AG09309 (cell line): ENCODE measurements around the gene DAGLA.

Experiments
- DNase-seq: peaks from one replicate; pipeline ENCODE4 v3.0.0-alpha.2; 2010; ENCODE audit warnings: low read depth
- H3K4me3 ChIP-seq: 2 replicates; pipeline ENCODE4 v1.5.1; 2011; ENCODE audit warnings: mild to moderate bottlenecking, low read depth, low read length, moderate library complexity; ENCODE audit not compliant: control insufficient read depth
- CTCF ChIP-seq: IDR thresholded peaks from 2 replicates; pipeline ENCODE4 v1.5.1; 2011; ENCODE audit warnings: mild to moderate bottlenecking, low read depth, low read length, inconsistent platforms; ENCODE audit not compliant: insufficient read depth, control insufficient read depth; ENCODE audit errors: missing control alignments

The DAGLA gene

DNA sequence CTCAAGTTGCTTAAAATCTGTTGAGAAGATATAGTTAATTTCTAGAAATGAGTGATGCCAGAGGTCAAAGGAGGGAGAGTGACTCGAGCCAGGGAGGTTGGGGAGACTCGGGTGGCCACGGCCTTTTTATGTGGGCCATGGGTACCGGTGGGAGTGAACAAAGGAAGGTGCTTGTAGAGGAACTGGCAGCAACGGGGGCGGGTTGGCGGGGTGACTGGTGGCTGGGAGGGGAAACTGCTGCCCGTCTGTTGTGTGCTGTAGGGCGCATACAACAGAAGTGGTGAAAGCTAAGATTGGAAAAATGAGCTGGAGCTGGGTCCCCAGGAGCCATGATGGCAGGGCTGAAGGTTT lies 5.4 kb downstream of the DAGLA start:
- no peak for TF ChIP-seq CTCF
- DNase-seq, result no peak
- no peak overlapping the region for H3K4me3 ChIP-seq

GRCh38 chr11:61686066-61686465 lies 5.9 kb downstream of the DAGLA start:
- DNase-seq, result no peak
- TF ChIP-seq CTCF, result no peak
- H3K4me3 ChIP-seq, result no peak overlapping the region

- DNase-seq, result no peak
- H3K4me3 ChIP-seq, result no peak overlapping the region
- TF ChIP-seq CTCF, result no peak
These were observed 6.3 kb downstream of the DAGLA start for GRCh38 chr11:61686469-61686868.

GRCh38 chr11:61687420-61687819 lies 7.2 kb downstream of the DAGLA start:
- H3K4me3 ChIP-seq, result no peak overlapping the region
- TF ChIP-seq CTCF, result no peak
- no peak for DNase-seq

DNA sequence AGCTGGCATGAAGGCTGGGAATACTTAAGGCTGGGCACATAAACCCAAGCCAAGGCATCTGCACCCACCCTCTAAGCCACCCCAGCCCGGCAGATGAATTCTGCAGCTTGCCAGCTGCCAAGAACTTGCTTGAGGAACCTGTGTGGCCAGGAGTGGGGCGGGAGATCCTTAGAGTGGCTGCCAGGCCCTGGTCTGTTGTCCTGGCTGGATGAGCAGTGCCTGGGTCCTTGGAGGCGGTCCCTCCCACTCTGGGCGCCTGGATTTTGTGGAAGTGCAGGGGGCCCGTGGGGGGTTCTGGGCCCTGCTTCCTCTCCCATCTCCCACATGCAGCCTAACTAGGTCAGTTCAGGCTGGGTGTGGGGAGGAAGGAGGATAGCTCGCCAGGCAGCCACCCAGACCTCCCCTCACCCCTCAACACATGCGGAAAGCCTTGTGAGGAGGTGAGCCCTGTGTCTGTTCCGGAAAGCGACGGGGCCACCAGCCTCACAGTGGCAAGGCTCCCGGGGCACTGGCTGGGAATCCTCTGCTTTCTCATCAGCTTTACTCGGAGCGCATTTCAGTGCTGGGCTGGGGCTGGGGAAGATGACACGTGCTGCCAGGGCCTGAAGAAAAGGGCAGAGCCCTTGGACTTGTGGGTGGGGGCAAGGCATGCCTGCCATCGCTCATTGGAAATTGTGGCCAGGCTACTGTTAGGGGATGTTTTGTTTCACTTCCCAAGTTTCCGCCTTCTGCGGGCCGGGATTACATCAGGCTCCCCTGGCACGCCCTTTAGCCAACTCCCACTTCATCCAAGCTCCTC lies 8.4 kb downstream of the DAGLA start:
- no peak for TF ChIP-seq CTCF
- peak; percentile 34 for DNase-seq
- no peak overlapping the region; the same call in 1 of the 2 replicates for H3K4me3 ChIP-seq

GRCh38 chr11:61689164-61689496 lies 8.9 kb downstream of the DAGLA start:
- no peak overlapping the region for H3K4me3 ChIP-seq
- no peak for TF ChIP-seq CTCF
- no peak for DNase-seq

DNA sequence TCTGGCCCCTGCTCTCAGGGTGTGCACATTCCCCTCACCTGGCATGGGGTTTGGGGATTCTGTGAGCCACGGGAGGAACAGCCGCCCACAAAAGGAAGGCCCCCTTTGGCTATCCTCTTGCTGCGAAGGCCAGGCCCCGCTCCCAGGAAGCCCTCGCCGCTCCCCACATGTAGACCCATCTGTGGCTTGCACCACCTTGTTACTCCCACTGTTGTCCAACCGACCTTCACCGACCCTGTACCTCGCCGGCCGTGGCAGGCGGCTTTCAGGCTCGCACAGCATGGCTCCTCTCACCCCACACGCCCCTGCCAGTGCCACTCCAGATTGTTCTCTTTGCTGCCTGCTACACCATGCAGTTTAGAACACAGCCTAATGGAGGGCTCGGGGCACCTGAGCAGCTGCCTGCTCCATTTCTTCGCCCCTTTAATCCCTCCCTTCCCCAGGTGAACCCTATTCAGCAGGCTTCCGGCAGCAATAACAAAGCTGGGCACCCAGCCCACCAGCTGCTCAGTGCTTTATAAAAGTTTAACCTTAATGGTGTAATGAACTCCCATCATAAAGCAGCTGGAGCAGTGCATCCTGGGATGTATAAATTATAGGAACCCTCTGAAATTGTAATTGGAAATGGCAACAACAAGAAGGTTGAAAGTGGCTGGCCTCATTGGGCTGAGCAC lies 10.7 kb downstream of the DAGLA start:
- H3K4me3 ChIP-seq, result no peak overlapping the region
- TF ChIP-seq CTCF, result no peak
- no peak for DNase-seq
